H9 (cell line): Measurements from ENCODE around the gene VAV3. TPM values are rescaled to one million over a fixed set of nuclear protein-coding genes. Genes with fewer than 3 reads are reported as not detected.

Experiments
- DNase-seq: peaks from one replicate; pipeline ENCODE4 v3.0.0-alpha.2; 2017
- H2AFZ ChIP-seq: one replicate; pipeline ENCODE4 v1.6.1; 2013; ENCODE audit warnings: mild to moderate bottlenecking, low read length, control low read depth, moderate library complexity
- H2AK5ac ChIP-seq: 2 replicates; pipeline ENCODE4 v1.6.1; 2013; ENCODE audit warnings: low read length, control low read depth, mixed read lengths; ENCODE audit not compliant: insufficient read length
- H2BK120ac ChIP-seq: one replicate; pipeline ENCODE4 v1.6.1; 2013; ENCODE audit warnings: low read depth, mild to moderate bottlenecking, low read length, control low read depth, inconsistent platforms; ENCODE audit not compliant: poor library complexity, severe bottlenecking
- H2BK12ac ChIP-seq: 2 replicates; pipeline ENCODE4 v1.6.1; 2013; ENCODE audit warnings: low read length, control low read depth, mixed read lengths, low read depth; ENCODE audit not compliant: insufficient read length
- H2BK15ac ChIP-seq: 2 replicates; pipeline ENCODE4 v1.6.1; 2013; ENCODE audit warnings: low read depth, low read length, control low read depth
- H2BK20ac ChIP-seq: one replicate; pipeline ENCODE4 v1.6.1; 2013; ENCODE audit warnings: low read depth, mild to moderate bottlenecking, low read length, control low read depth, inconsistent platforms; ENCODE audit not compliant: poor library complexity, severe bottlenecking
- H2BK5ac ChIP-seq: 2 replicates; pipeline ENCODE4 v1.6.1; 2013; ENCODE audit warnings: low read length, control low read depth, mixed read lengths; ENCODE audit not compliant: insufficient read length
- H3K14ac ChIP-seq: 2 replicates; pipeline ENCODE4 v1.6.1; 2013; ENCODE audit warnings: low read length, control low read depth; ENCODE audit not compliant: insufficient read depth
- H3K18ac ChIP-seq: 2 replicates; pipeline ENCODE4 v1.6.1; 2013; ENCODE audit warnings: low read depth, mild to moderate bottlenecking, mixed read lengths, low read length, control low read depth; ENCODE audit not compliant: insufficient read length
- H3K23ac ChIP-seq: 2 replicates; pipeline ENCODE4 v1.6.1; 2013; ENCODE audit warnings: low read length, control low read depth, mixed read lengths, low read depth; ENCODE audit not compliant: insufficient read length
- H3K23me2 ChIP-seq: 2 replicates; pipeline ENCODE4 v1.6.1; 2013; ENCODE audit warnings: low read depth, mild to moderate bottlenecking, mixed read lengths, low read length, control low read depth; ENCODE audit not compliant: insufficient read length, poor library complexity, severe bottlenecking
- H3K27ac ChIP-seq: 2 replicates; pipeline ENCODE4 v1.5.1; 2013; ENCODE audit warnings: low read length, control low read depth, mixed read lengths, low read depth; ENCODE audit not compliant: insufficient read length
- H3K27me3 ChIP-seq: 2 replicates; pipeline ENCODE4 v1.6.1; 2013; ENCODE audit warnings: low read length, control low read depth, inconsistent platforms; ENCODE audit not compliant: insufficient read depth
- H3K4ac ChIP-seq: 2 replicates; pipeline ENCODE4 v1.6.1; 2013; ENCODE audit warnings: low read depth, mild to moderate bottlenecking, control low read depth, inconsistent platforms, low read length, moderate library complexity
- H3K4me1 ChIP-seq: 2 replicates; pipeline ENCODE4 v1.6.1; 2013; ENCODE audit warnings: low read length, control low read depth, inconsistent platforms; ENCODE audit not compliant: insufficient read depth
- H3K4me2 ChIP-seq: 2 replicates; pipeline ENCODE4 v1.6.1; 2013; ENCODE audit warnings: low read length, control low read depth, mixed read lengths; ENCODE audit not compliant: insufficient read length, insufficient read depth
- H3K56ac ChIP-seq: 2 replicates; pipeline ENCODE4 v1.6.1; 2013; ENCODE audit warnings: low read depth, mild to moderate bottlenecking, mixed read lengths, low read length, control low read depth; ENCODE audit not compliant: insufficient read length
- H3K79me1 ChIP-seq: 2 replicates; pipeline ENCODE4 v1.6.1; 2013; ENCODE audit warnings: low read depth, mild to moderate bottlenecking, moderate library complexity, low read length, control low read depth, inconsistent platforms; ENCODE audit not compliant: insufficient read depth, poor library complexity, severe bottlenecking
- H3K79me2 ChIP-seq: 2 replicates; pipeline ENCODE4 v1.6.1; 2013; ENCODE audit warnings: low read length, control low read depth, inconsistent platforms; ENCODE audit not compliant: insufficient read depth
- H3K9ac ChIP-seq: 2 replicates; pipeline ENCODE4 v1.6.1; 2013; ENCODE audit warnings: low read length, control low read depth, mixed read lengths; ENCODE audit not compliant: insufficient read length; ENCODE audit errors: extremely low read depth
- H3K9me3 ChIP-seq: one replicate; pipeline ENCODE4 v1.6.1; 2013; ENCODE audit warnings: low read depth, low read length, inconsistent platforms; ENCODE audit not compliant: control insufficient read depth
- H3T11ph ChIP-seq: one replicate; pipeline ENCODE4 v1.6.1; 2013; ENCODE audit warnings: mild to moderate bottlenecking, low read length, control low read depth, inconsistent platforms
- H4K20me1 ChIP-seq: one replicate; pipeline ENCODE4 v1.6.1; 2013; ENCODE audit not compliant: control insufficient read depth, insufficient read length, insufficient read depth
- H4K5ac ChIP-seq: 2 replicates; pipeline ENCODE4 v1.6.1; 2013; ENCODE audit warnings: low read depth, mild to moderate bottlenecking, mixed read lengths, low read length, control low read depth; ENCODE audit not compliant: insufficient read length
- H4K8ac ChIP-seq: replicated peaks from 2 replicates; pipeline ENCODE4 v1.6.1; 2013; ENCODE audit warnings: low read length, control low read depth, mixed read lengths, low read depth; ENCODE audit not compliant: insufficient read length
- H4K91ac ChIP-seq: 2 replicates; pipeline ENCODE4 v1.6.1; 2013; ENCODE audit warnings: low read depth, mild to moderate bottlenecking, moderate library complexity, mixed read lengths, low read length, control low read depth; ENCODE audit not compliant: insufficient read length
- H3K27ac Mint-ChIP-seq, 3 experiments: 2 replicates in 2 of 3; 3 replicates in 1 of 3; pipeline ENCODE4 v1.8.0; 2020 to 2021; ENCODE audit warnings: mixed read lengths in 3 of 3, mild to moderate bottlenecking in 1 of 3, moderate library complexity in 1 of 3
- H3K27me3 Mint-ChIP-seq: 2 replicates; pipeline ENCODE4 v1.8.0; 2021; ENCODE audit warnings: low read depth, mild to moderate bottlenecking, moderate library complexity, mixed read lengths
- H3K36me3 Mint-ChIP-seq, 3 experiments: 2 replicates in 2 of 3; 3 replicates in 1 of 3; pipeline ENCODE4 v1.8.0; 2020 to 2021; ENCODE audit warnings: low read depth in 3 of 3, mixed read lengths in 3 of 3; ENCODE audit not compliant: insufficient read depth in 1 of 3
- H3K4me1 Mint-ChIP-seq, 2 experiments: 2 replicates each; pipeline ENCODE4 v1.8.0; 2020; ENCODE audit warnings: mixed read lengths in 2 of 2
- H3K4me3 Mint-ChIP-seq, 2 experiments: 2 replicates in 1 of 2; 3 replicates in 1 of 2; pipeline ENCODE4 v1.8.0; 2020 to 2021; ENCODE audit warnings: mild to moderate bottlenecking in 2 of 2, mixed read lengths in 2 of 2, moderate library complexity in 1 of 2
- H3K9me3 Mint-ChIP-seq, 2 experiments: 2 replicates in 1 of 2; 3 replicates in 1 of 2; pipeline ENCODE4 v1.8.0; 2020; ENCODE audit warnings: mild to moderate bottlenecking in 2 of 2, mixed read lengths in 2 of 2, moderate library complexity in 1 of 2
- WGBS: extraction: QIAGEN DNeasy Blood & Tissue Kit; methylation state at CpG from one replicate; pipeline ENCODE4 v1.1.7; 2013; ENCODE audit warnings: missing lambda C conversion rate, low lambda C conversion rate, mixed read lengths; ENCODE audit not compliant: insufficient read length; ENCODE audit errors: extremely low coverage; 5-methylcytosine and 5-hydroxymethylcytosine counted together
- total RNA-seq: library from RNA; stranded (reverse); gene quantifications from 2 replicates; pipeline ENCODE4 v1.2.1, GENCODE V29; 2021
- TF ChIP-seq, protein P1 (sequence below): fragments of 200-600 bp; sonication (generic); conservative IDR thresholded peaks from 3 replicates; pipeline ENCODE4 v1.8.0; 2021; ENCODE audit warnings: antibody characterized with exemption, mild to moderate bottlenecking

Gene VAV3
- total RNA-seq, 1 experiment from 2014 or later = 5.1 TPM

DNA sequence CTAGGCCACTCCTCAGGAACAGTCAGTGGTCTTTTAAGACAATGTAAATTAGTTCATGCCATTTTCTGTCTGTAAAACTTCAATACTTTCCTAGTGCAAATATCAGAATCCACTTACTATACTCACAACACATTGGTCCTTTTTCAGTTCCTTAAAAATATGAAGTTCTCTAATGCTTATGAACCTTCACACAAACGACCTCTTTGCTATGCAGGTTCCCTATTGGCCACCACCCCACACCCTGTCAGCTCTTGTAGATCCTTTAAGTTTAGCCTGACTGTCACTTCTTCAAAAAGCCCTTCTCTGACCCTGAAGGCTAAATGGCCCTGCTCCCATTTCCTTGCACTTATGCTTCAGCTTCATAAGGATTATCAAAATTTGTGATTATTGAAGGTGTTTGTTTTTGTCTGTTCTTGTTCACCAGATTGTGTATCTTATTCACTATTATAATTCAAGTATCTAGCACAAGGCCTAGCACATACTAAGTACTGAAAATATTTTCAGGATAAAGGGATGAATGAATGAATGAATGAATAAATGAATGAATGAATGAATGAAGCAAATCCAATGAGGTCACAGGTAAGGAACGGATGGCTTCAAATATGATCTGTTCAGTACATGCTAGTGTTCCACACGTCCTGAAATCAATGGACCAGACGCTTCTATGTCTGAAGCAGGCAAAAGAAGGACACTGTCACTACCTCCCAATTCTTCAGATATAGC lies 373.9 kb downstream of the VAV3 start:
- Histone ChIP-seq H4K91ac (no peak overlapping the region), H3K9ac (no peak overlapping the region), H2BK5ac (no peak overlapping the region), H3K56ac (no peak overlapping the region), H3K4me1 (no peaks in the 10 kb centered on the region), H4K8ac (no peak overlapping the region), H3K79me1 (no peaks in the 10 kb centered on the region), H3K4ac (no peak overlapping the region), H3K14ac (no peak overlapping the region), H4K20me1 (no peaks in the 10 kb centered on the region), H3K4me2 (no peak overlapping the region), H3K27ac (no peak overlapping the region), H3K23me2 (no peaks in the 10 kb centered on the region), H3T11ph (no peak overlapping the region), H2BK15ac (no peak overlapping the region), H2BK20ac (no peak overlapping the region), H3K23ac (no peak overlapping the region), H2AFZ (no peak overlapping the region), H3K27me3 (no peaks in the 10 kb centered on the region), H3K18ac (no peak overlapping the region), H2BK120ac (no peak overlapping the region), H2BK12ac (no peak overlapping the region), H2AK5ac (no peak overlapping the region), H3K9me3 (no peaks in the 10 kb centered on the region), H3K79me2 (no peaks in the 10 kb centered on the region), H4K5ac (no peak overlapping the region)
- Mint-ChIP-seq H3K4me1 (peaks cover 0 to under 1% of the 10 kb centered on the region in 2 experiments; a peak in 1 of 4 replicates), H3K36me3 (no peaks in the 10 kb centered on the region), H3K27ac (no peak overlapping the region), H3K27me3 (no peaks in the 10 kb centered on the region), H3K9me3 (no peaks in the 10 kb centered on the region), H3K4me3 (no peak overlapping the region)
- WGBS = no CpG with 5 or more reads among the region's 4 CpGs
- TF ChIP-seq, protein P1, sequence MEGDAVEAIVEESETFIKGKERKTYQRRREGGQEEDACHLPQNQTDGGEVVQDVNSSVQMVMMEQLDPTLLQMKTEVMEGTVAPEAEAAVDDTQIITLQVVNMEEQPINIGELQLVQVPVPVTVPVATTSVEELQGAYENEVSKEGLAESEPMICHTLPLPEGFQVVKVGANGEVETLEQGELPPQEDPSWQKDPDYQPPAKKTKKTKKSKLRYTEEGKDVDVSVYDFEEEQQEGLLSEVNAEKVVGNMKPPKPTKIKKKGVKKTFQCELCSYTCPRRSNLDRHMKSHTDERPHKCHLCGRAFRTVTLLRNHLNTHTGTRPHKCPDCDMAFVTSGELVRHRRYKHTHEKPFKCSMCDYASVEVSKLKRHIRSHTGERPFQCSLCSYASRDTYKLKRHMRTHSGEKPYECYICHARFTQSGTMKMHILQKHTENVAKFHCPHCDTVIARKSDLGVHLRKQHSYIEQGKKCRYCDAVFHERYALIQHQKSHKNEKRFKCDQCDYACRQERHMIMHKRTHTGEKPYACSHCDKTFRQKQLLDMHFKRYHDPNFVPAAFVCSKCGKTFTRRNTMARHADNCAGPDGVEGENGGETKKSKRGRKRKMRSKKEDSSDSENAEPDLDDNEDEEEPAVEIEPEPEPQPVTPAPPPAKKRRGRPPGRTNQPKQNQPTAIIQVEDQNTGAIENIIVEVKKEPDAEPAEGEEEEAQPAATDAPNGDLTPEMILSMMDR = no peak
- no peak for DNase-seq
